Testis (tissue), 2 donors: Measurements from ENCODE around the gene OGFOD1.

ENCODE experiments used
- POLR2A ChIP-seq: fragments of 450-650 bp; IDR thresholded peaks from one replicate; pipeline ENCODE4 v1.6.1; 2017; ENCODE audit warnings: antibody characterized with exemption, mild to moderate bottlenecking, moderate library complexity
- TF ChIP-seq, protein P1 (sequence below), 3 experiments: fragments of 450-650 bp in 2 of 3; fragments of 200-600 bp in 1 of 3; sonication (generic) in 1 of 3; IDR thresholded peaks; one replicate each; pipeline ENCODE4 v1.5.1; 2016 to 2019; ENCODE audit warnings: antibody characterized with exemption in 3 of 3, mild to moderate bottlenecking in 2 of 3, moderate library complexity in 1 of 3

DNA sequence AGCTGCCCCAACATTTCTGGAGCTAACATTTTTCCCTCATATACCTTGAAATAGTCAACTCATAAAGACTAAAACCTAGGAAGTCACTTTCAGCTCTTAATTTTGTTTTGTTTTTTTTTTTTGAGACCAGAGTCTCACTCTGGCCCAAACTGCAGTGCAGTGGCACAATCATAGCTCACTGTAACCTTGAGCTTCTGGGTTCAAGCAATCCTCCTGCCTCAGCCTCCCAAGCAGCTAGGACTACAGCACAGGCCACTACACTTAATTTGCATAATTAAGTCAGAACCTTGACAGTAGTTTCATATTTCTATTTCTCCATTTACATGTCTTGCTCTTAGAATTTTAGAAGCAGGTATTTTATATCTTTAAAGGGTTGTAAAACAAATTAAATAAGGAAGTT is 30.7 kb upstream of the OGFOD1 start:
- TF ChIP-seq POLR2A: no peak
- TF ChIP-seq, protein P1, sequence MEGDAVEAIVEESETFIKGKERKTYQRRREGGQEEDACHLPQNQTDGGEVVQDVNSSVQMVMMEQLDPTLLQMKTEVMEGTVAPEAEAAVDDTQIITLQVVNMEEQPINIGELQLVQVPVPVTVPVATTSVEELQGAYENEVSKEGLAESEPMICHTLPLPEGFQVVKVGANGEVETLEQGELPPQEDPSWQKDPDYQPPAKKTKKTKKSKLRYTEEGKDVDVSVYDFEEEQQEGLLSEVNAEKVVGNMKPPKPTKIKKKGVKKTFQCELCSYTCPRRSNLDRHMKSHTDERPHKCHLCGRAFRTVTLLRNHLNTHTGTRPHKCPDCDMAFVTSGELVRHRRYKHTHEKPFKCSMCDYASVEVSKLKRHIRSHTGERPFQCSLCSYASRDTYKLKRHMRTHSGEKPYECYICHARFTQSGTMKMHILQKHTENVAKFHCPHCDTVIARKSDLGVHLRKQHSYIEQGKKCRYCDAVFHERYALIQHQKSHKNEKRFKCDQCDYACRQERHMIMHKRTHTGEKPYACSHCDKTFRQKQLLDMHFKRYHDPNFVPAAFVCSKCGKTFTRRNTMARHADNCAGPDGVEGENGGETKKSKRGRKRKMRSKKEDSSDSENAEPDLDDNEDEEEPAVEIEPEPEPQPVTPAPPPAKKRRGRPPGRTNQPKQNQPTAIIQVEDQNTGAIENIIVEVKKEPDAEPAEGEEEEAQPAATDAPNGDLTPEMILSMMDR (IDR thresholded peaks at IDR 0.05): no peak
